ENCODE measurements around the gene FAM3C. TPM values are rescaled to one million over a fixed set of nuclear protein-coding genes. Genes with fewer than 3 reads are reported as not detected.

The FAM3C gene
- total and polyA plus RNA-seq, 12 donors, result 17.1 to 138 (median 36.8) TPM

GRCh38 chr7:121369462-121369861 is 26.6 kb downstream of the FAM3C start:
- Histone ChIP-seq H3K27me3 (no peaks in the 10 kb centered on the region), H3K27ac (no peak overlapping the region), H3K4me3 (no peak overlapping the region), H3K4me1 (replicated peaks in 1 of 2) (peaks cover 0 to 5% of the 10 kb centered on the region in 2 donors), H3K36me3 (replicated peaks in 1 of 2) (no peaks in the 10 kb centered on the region), H3K9me3 (replicated peaks in 1 of 3) (no peaks in the 10 kb centered on the region)
- no peak for DNase-seq
- 60 to 82% (median 68%) methylated on average over 2 of the region's 2 CpGs for WGBS, 4 donors
- intact Hi-C loops (cut with DNase I), result loop anchor here (5.0 to 10.0 kb wide), 2 partner anchors 175 to 178 kb away; no protein-coding TSS in a partner anchor
- no peak for TF ChIP-seq POLR2A (IDR thresholded peaks at IDR 0.05)
- TF ChIP-seq, protein P1, sequence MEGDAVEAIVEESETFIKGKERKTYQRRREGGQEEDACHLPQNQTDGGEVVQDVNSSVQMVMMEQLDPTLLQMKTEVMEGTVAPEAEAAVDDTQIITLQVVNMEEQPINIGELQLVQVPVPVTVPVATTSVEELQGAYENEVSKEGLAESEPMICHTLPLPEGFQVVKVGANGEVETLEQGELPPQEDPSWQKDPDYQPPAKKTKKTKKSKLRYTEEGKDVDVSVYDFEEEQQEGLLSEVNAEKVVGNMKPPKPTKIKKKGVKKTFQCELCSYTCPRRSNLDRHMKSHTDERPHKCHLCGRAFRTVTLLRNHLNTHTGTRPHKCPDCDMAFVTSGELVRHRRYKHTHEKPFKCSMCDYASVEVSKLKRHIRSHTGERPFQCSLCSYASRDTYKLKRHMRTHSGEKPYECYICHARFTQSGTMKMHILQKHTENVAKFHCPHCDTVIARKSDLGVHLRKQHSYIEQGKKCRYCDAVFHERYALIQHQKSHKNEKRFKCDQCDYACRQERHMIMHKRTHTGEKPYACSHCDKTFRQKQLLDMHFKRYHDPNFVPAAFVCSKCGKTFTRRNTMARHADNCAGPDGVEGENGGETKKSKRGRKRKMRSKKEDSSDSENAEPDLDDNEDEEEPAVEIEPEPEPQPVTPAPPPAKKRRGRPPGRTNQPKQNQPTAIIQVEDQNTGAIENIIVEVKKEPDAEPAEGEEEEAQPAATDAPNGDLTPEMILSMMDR (IDR thresholded peaks at IDR 0.05), result no peak

GRCh38 chr7:121366852-121367431 is 29.2 kb downstream of the FAM3C start:
- intact Hi-C loops (cut with DNase I), result loop anchor here (5.0 to 10.0 kb wide), 2 partner anchors 178 to 180 kb away; no protein-coding TSS in a partner anchor
- TF ChIP-seq POLR2A (IDR thresholded peaks at IDR 0.05), result no peak
- TF ChIP-seq, protein P1 (IDR thresholded peaks at IDR 0.05), result peak; percentile 59 to 89 (median 78)
- H3K9me3 ChIP-seq (replicated peaks in 1 of 3), result no peaks in the 10 kb centered on the region
- no peak overlapping the region for H3K27ac ChIP-seq
- no peaks in the 10 kb centered on the region for H3K36me3 ChIP-seq (replicated peaks in 1 of 2)
- WGBS, 4 donors, result 33 to 49% (median 42%) methylated on average over 2 of the region's 2 CpGs
- H3K4me3 ChIP-seq, result no peak overlapping the region
- DNase-seq, result peak in 2 of 7 donors; percentile 13 to 30
- no peaks in the 10 kb centered on the region for H3K27me3 ChIP-seq
- peaks cover 0 to 5% of the 10 kb centered on the region in 2 donors for H3K4me1 ChIP-seq (replicated peaks in 1 of 2)

- DNase-seq, result no peak
- H3K9me3 ChIP-seq (replicated peaks in 1 of 3), result no peaks in the 10 kb centered on the region
- no peak for TF ChIP-seq POLR2A (IDR thresholded peaks at IDR 0.05)
- TF ChIP-seq, protein P1 (IDR thresholded peaks at IDR 0.05), result no peak
- H3K4me3 ChIP-seq, result no peak overlapping the region
- no peaks in the 10 kb centered on the region for H3K27me3 ChIP-seq
- 81 to 88% (median 85%) methylated on average over 5 of the region's 5 CpGs for WGBS, 4 donors
- intact Hi-C loops (cut with DNase I), result loop anchor here in 1 of 2 donors (10.0 kb wide), 1 partner anchor 184 kb away; no protein-coding TSS in a partner anchor
- no peaks in the 10 kb centered on the region for H3K4me1 ChIP-seq (replicated peaks in 1 of 2)
- peaks cover 0 to 9% of the 10 kb centered on the region in 2 donors for H3K36me3 ChIP-seq (replicated peaks in 1 of 2)
- no peak overlapping the region for H3K27ac ChIP-seq
These were observed 35.5 kb downstream of the FAM3C start for GRCh38 chr7:121360564-121360963.

DNA sequence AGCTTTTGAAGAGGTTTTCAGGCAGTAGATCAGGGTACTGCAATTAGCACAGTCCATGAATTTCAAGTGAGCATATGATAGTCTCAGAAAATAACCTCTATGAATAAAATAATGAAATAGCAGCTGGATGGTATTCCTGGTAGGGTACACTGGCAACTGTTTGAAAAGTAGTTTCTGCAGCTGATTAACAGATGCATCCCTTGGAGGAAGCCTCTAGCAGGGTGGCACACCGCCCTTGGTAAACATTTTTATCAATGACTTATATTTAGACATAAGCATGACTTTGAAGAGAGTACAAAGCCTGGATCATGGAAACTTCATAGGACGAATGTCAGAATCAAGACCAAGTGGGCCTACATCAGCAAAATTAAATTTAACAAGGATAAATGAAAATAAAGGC is 40.5 kb downstream of the FAM3C start:
- intact Hi-C loops (cut with DNase I), result no loop called here

More for the DNA sequence above, 40.5 kb downstream of the FAM3C start:
- TF ChIP-seq, protein P1 (IDR thresholded peaks at IDR 0.05), result no peak
- no peak for TF ChIP-seq POLR2A (IDR thresholded peaks at IDR 0.05)
- H3K27me3 ChIP-seq, result no peaks in the 10 kb centered on the region
- DNase-seq, result no peak
- H3K36me3 ChIP-seq (replicated peaks in 1 of 2), result peaks cover 0 to 9% of the 10 kb centered on the region in 2 donors
- no peaks in the 10 kb centered on the region for H3K4me1 ChIP-seq (replicated peaks in 1 of 2)
- WGBS, 4 donors, result 90 to 97% (median 95%) methylated on average over 2 of the region's 2 CpGs
- no peak overlapping the region for H3K27ac ChIP-seq
- no peaks in the 10 kb centered on the region for H3K9me3 ChIP-seq (replicated peaks in 1 of 3)
- no peak overlapping the region for H3K4me3 ChIP-seq
